Sigmoid colon (tissue), 3 donors: ENCODE data around the gene PLPP4.

ENCODE experiments used
- CTCF ChIP-seq, 4 experiments: fragments of 450-650 bp in 3 of 4; fragments of 200-600 bp in 1 of 4; IDR thresholded peaks; one replicate each; pipeline ENCODE4 v1.5.1; 2016 to 2019; ENCODE audit warnings: antibody characterized with exemption in 4 of 4, mild to moderate bottlenecking in 3 of 4, moderate library complexity in 2 of 4
- POLR2A ChIP-seq, 2 donors: fragments of 450-650 bp; IDR thresholded peaks; one replicate each; pipeline ENCODE4 v1.6.1; 2016; ENCODE audit warnings: antibody characterized with exemption in 2 of 2, mild to moderate bottlenecking in 2 of 2, moderate library complexity in 2 of 2

GRCh38 chr10:120527691-120528090, 70.7 kb downstream of the PLPP4 start:
- no peak for TF ChIP-seq CTCF (IDR thresholded peaks at IDR 0.05)
- TF ChIP-seq POLR2A (IDR thresholded peaks at IDR 0.05): no peak
